K562 (cell line): ENCODE results near the gene NUP214. TPM values are rescaled to one million over a fixed set of nuclear protein-coding genes. Genes with fewer than 3 reads are reported as not detected.

Source experiments
- ATAC-seq: fragments of 200-7000 bp; cut with Tn5 transposase; 3 replicates; pipeline ENCODE4 v1.9.1; 2020; ENCODE audit warnings: moderate library complexity
- BruUV-seq: library from RNA; stranded (reverse); fragments of 400-500 nt; replicated peaks from 2 replicates; lab custom pipeline; 2021; lab: Mats Ljungman, UMichigan
- CTCF ChIA-PET: fragments of 300-600 bp; formaldehyde crosslinking; extraction: SDS; loops from one replicate; lab custom pipeline; 2021; ENCODE audit warnings: low intra/inter-chr PET ratio; lab: Yijun Ruan, JAX
- POLR2A ChIA-PET: fragments of 300-600, 350-650 bp; sonication (Branson Sonifier 250); formaldehyde crosslinking; extraction: SDS; loops from one replicate; lab custom pipeline; 2021; ENCODE audit warnings: antibody characterized with exemption, inconsistent platforms; lab: Yijun Ruan, JAX
- DNase-seq, 4 experiments: peaks; one replicate each; pipeline versions ENCODE4 v3.0.0 to v3.0.0-alpha.2; 2011 to 2018; ENCODE audit warnings: low spot score in 3 of 4, mixed read lengths in 3 of 4; ENCODE audit errors: extremely low read depth in 1 of 4
- FAIRE-seq: peaks from 2 replicates; lab custom pipeline; 2011; peaks lifted over from hg19 to GRCh38; lab: Jason Lieb, UNC
- H2AFZ ChIP-seq: 2 replicates; pipeline ENCODE4 v1.6.0; 2011; ENCODE audit warnings: low read depth, low read length, control low read depth, inconsistent platforms
- H3K27ac ChIP-seq: fragments of 200-600 bp; 3 replicates; pipeline ENCODE4 v1.8.0; 2011; ENCODE audit warnings: low read depth, mild to moderate bottlenecking, control low read depth, inconsistent platforms, low read length, moderate library complexity, mixed read lengths; ENCODE audit errors: extremely low read depth
- H3K27me3 ChIP-seq, 2 experiments: fragments of 300-600 bp in 1 of 2; 2 replicates in 1 of 2; 3 replicates in 1 of 2; pipeline versions ENCODE4 v1.6.0 to v1.8.0; 2011; ENCODE audit warnings: inconsistent platforms in 2 of 2, low read length in 2 of 2, mild to moderate bottlenecking in 1 of 2, mixed read lengths in 1 of 2, moderate library complexity in 1 of 2; ENCODE audit not compliant: control insufficient read depth in 2 of 2, insufficient read depth in 2 of 2
- H3K36me3 ChIP-seq: fragments of 300-600 bp; 3 replicates; pipeline ENCODE4 v1.8.0; 2011; ENCODE audit warnings: mild to moderate bottlenecking, low read length, inconsistent platforms; ENCODE audit not compliant: control insufficient read depth, insufficient read depth
- H3K4me1 ChIP-seq, 2 experiments: fragments of 200-600 bp in 1 of 2; replicated peaks in 1 of 2; 2 replicates in 1 of 2; 3 replicates in 1 of 2; pipeline versions ENCODE4 v1.5.1 to v1.8.0; 2011; ENCODE audit warnings: inconsistent platforms in 2 of 2, low read length in 2 of 2, mild to moderate bottlenecking in 1 of 2, mixed read lengths in 1 of 2, moderate library complexity in 1 of 2; ENCODE audit not compliant: control insufficient read depth in 2 of 2, insufficient read depth in 2 of 2
- H3K4me2 ChIP-seq: 2 replicates; pipeline ENCODE4 v1.6.1; 2011; ENCODE audit warnings: low read length, control low read depth, inconsistent platforms, mixed read lengths; ENCODE audit not compliant: insufficient read depth
- H3K4me3 ChIP-seq: fragments of 200-600 bp; sonication (generic), shearing (Covaris generic); 2 replicates; pipeline ENCODE4 v1.5.1; 2016; ENCODE audit warnings: control low read depth, inconsistent platforms
- H3K79me2 ChIP-seq: fragments of 200-600 bp; 3 replicates; pipeline ENCODE4 v1.8.0; 2011; ENCODE audit warnings: low read length, inconsistent platforms; ENCODE audit not compliant: control insufficient read depth, insufficient read depth
- H3K9ac ChIP-seq, 2 experiments: 2 replicates each; pipeline versions ENCODE4 v1.6.0 to v1.6.1; 2011; ENCODE audit warnings: low read depth in 2 of 2, low read length in 2 of 2, control low read depth in 1 of 2, inconsistent platforms in 1 of 2, mild to moderate bottlenecking in 1 of 2, mixed read lengths in 1 of 2; ENCODE audit not compliant: insufficient read depth in 1 of 2
- H3K9me1 ChIP-seq: one replicate; pipeline ENCODE4 v1.6.0; 2011; ENCODE audit warnings: inconsistent platforms, mild to moderate bottlenecking, low read length, moderate library complexity; ENCODE audit not compliant: control insufficient read depth, insufficient read depth
- H3K9me3 ChIP-seq: replicated peaks from 2 replicates; pipeline ENCODE4 v1.5.1; 2011; ENCODE audit warnings: low read depth, low read length, inconsistent platforms; ENCODE audit not compliant: control insufficient read depth, insufficient read depth
- H4K20me1 ChIP-seq: replicated peaks from 2 replicates; pipeline ENCODE4 v1.6.1; 2011; ENCODE audit warnings: low read length, inconsistent platforms, mixed read lengths; ENCODE audit not compliant: control insufficient read depth, insufficient read depth
- COPS2 ChIP-seq: fragments of 450-650 bp; conservative IDR thresholded peaks from 2 replicates; pipeline ENCODE4 v1.6.1; 2016; ENCODE audit warnings: mild to moderate bottlenecking, moderate library complexity
- RBM22 ChIP-seq: fragments of 200-400 bp; formaldehyde crosslinking; IDR thresholded peaks from 2 replicates; pipeline ENCODE4 v1.6.1; 2018; ENCODE audit warnings: low read length, low read depth; ENCODE audit not compliant: poor library complexity, severe bottlenecking
- ZNF134 ChIP-seq: fragments of 250-450 bp; sonication (Bioruptor Pico); conservative IDR thresholded peaks from 2 replicates; pipeline ENCODE4 v1.4.0; 2020
- WGBS: fragments of 100-300 bp; shearing (Covaris generic); methylation state at CpG from one replicate; pipeline ENCODE4 v1.1.6; 2016; ENCODE audit warnings: low coverage, mixed read lengths; ENCODE audit not compliant: insufficient coverage; ENCODE audit errors: missing lambda C conversion rate; 5-methylcytosine and 5-hydroxymethylcytosine counted together
- in situ Hi-C: fragments of 300-500 bp; cut with MboI; formaldehyde crosslinking; loops from 4 replicates; pipeline ENCODE4 v1.15.0; 2018; ENCODE audit warnings: inconsistent platforms, mixed read lengths
- intact Hi-C: fragments of 100-400 bp; cut with micrococcal nuclease; formaldehyde crosslinking; loops from 2 replicates; pipeline ENCODE4 v1.14.2; 2022
- polyA plus RNA-seq, 8 experiments: library from polyadenylated mRNA; depleted of rRNA in 4 of 8; stranded (reverse) in 5 of 8; unstranded in 3 of 8; fragments of >200 nt; fragmentation: Nextera tagmentation in 2 of 8; fragmentation: Illumina TruSeq in 1 of 8; extraction: Ambion mirVana in 2 of 8; extraction: Trizol in 1 of 8; gene quantifications; 2 replicates each; pipeline versions ENCODE4 v1.2.1 to v1.2.3, GENCODE V29; 2011 to 2014; ENCODE audit warnings: inconsistent platforms in 1 of 8, missing spikeins in 1 of 8
- total RNA-seq, 7 experiments: library from RNA; depleted of rRNA in 6 of 7; stranded (reverse); fragments of >200 nt in 6 of 7; fragmentation: Illumina TruSeq in 2 of 7; extraction: Trizol in 2 of 7; gene quantifications; 2 replicates each; pipeline versions ENCODE4 v1.2.1 to v1.2.3, GENCODE V29; 2011 to 2021; ENCODE audit warnings: low replicate concordance in 1 of 7
- TF ChIP-seq, protein P1 (sequence below): fragments of 200-800 bp; sonication (Bioruptor generic); IDR thresholded peaks from 2 replicates; pipeline ENCODE4 v1.6.1; 2017; ENCODE audit warnings: missing genetic modification characterization, missing compliant biosample characterization
- TF ChIP-seq, protein P2 (sequence below), 2 experiments: fragments of 250-450 bp in 1 of 2; fragments of 450-650 bp in 1 of 2; sonication (Bioruptor Pico) in 1 of 2; IDR thresholded peaks; 2 replicates each; pipeline versions ENCODE4 v1.6.1 to v1.8.0; 2016 to 2021; ENCODE audit warnings: mild to moderate bottlenecking in 2 of 2, moderate library complexity in 2 of 2, missing compliant biosample characterization in 1 of 2, missing genetic modification characterization in 1 of 2
- TF ChIP-seq, protein P3 (sequence below): sonication (generic); formaldehyde crosslinking; IDR thresholded peaks from 2 replicates; pipeline ENCODE4 v1.8.1; 2023; ENCODE audit warnings: mild to moderate bottlenecking, missing genetic modification reagents
- TF ChIP-seq, protein P4 (sequence below): sonication (generic); formaldehyde crosslinking; IDR thresholded peaks from 2 replicates; pipeline ENCODE4 v1.8.1; 2023; ENCODE audit warnings: mild to moderate bottlenecking, missing genetic modification reagents

NUP214 gene
- total and polyA plus RNA-seq, 9 of the 15 experiments (the other 6 are each of a cell fraction or from before 2014, with no cell fraction given), result 56.9 to 332 (median 97.1) TPM

DNA sequence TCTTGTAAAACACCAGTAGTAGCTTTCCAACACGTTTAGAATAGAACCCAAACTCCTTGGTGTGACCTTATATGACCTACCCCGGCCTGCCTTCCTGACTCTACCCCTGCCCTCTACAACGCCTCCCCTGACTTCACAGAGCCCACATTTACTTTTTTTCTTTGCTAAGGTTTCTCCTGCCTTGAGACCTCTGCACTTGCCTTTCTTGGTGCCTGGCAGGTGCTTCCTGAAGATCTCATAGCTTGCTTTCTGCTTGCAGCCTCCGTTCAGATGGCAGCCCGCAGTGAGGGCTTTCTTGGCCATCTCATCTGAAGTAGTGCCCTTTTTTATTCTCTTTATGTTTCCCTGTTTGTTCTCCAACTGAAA lies 24.3 kb downstream of the NUP214 start (continued):
- TF ChIP-seq, protein P1, sequence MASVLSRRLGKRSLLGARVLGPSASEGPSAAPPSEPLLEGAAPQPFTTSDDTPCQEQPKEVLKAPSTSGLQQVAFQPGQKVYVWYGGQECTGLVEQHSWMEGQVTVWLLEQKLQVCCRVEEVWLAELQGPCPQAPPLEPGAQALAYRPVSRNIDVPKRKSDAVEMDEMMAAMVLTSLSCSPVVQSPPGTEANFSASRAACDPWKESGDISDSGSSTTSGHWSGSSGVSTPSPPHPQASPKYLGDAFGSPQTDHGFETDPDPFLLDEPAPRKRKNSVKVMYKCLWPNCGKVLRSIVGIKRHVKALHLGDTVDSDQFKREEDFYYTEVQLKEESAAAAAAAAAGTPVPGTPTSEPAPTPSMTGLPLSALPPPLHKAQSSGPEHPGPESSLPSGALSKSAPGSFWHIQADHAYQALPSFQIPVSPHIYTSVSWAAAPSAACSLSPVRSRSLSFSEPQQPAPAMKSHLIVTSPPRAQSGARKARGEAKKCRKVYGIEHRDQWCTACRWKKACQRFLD (CRISPR knock-in tag), result no peak
- TF ChIP-seq ZNF134, result no peak

DNA sequence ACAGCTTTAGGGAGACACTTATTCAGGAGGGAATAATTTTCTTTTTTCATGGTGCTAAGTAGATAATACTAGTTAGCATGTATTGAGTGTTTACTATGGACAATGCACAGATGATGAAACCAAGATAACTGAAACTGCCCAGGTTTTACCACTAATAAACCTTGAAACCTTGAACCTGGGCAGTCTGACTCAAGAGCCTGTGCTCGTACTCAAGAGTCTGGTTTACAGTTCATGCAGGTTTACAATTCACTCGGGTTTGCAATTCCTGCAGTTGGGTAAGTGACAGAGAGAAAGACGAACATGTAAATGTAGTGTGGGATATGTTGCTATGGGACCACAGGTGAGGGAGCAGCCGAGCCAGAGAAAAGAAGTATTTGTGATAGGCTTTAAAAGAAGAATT lies 28.2 kb downstream of the NUP214 start:
- Histone ChIP-seq H3K36me3 (peaks cover 94% of the 10 kb centered on the region), H3K9me1 (no peaks in the 10 kb centered on the region), H3K27ac (no peak overlapping the region), H2AFZ (no peak overlapping the region), H3K9me3 (no peaks in the 10 kb centered on the region), H3K79me2 (peaks cover 25% of the 10 kb centered on the region; the same call in 2 of the 3 replicates), H3K27me3 (no peaks in the 10 kb centered on the region), H3K4me2 (no peak overlapping the region), H3K9ac (no peak overlapping the region), H3K4me1 (no peaks in the 10 kb centered on the region), H4K20me1 (peaks cover 5% of the 10 kb centered on the region; the same call in 1 of the 2 replicates), H3K4me3 (no peak overlapping the region)
- in situ Hi-C loops (no loop called here), intact Hi-C loops (no loop called here)
- ChIA-PET CTCF (no interaction called here), POLR2A (interaction anchor here (1.4 to 22.5 kb wide), 5 partner anchors 10 to 25 kb away, joined by 4 to 583 read pairs (median 228); partner anchors contain the start of gene NUP214)
- no TSS peak for BruUV-seq
- FAIRE-seq (no peak), DNase-seq (no peak), ATAC-seq (no peak)
- WGBS, result 91% methylated on average over 4 of the region's 4 CpGs
- TF ChIP-seq, protein P2, sequence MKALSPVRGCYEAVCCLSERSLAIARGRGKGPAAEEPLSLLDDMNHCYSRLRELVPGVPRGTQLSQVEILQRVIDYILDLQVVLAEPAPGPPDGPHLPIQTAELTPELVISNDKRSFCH (CRISPR knock-in tag; IDR thresholded peaks at IDR 0.05), result no peak
- TF ChIP-seq, protein P2 (tag; IDR thresholded peaks at IDR 0.05), result no peak
- no peak for TF ChIP-seq COPS2
- TF ChIP-seq, protein P3, sequence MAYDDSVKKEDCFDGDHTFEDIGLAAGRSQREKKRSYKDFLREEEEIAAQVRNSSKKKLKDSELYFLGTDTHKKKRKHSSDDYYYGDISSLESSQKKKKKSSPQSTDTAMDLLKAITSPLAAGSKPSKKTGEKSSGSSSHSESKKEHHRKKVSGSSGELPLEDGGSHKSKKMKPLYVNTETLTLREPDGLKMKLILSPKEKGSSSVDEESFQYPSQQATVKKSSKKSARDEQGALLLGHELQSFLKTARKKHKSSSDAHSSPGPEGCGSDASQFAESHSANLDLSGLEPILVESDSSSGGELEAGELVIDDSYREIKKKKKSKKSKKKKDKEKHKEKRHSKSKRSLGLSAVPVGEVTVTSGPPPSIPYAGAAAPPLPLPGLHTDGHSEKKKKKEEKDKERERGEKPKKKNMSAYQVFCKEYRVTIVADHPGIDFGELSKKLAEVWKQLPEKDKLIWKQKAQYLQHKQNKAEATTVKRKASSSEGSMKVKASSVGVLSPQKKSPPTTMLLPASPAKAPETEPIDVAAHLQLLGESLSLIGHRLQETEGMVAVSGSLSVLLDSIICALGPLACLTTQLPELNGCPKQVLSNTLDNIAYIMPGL, result 0 out of 2 replicates have a peak, but pooled peaks have one; percentile 13
- TF ChIP-seq, protein P4, sequence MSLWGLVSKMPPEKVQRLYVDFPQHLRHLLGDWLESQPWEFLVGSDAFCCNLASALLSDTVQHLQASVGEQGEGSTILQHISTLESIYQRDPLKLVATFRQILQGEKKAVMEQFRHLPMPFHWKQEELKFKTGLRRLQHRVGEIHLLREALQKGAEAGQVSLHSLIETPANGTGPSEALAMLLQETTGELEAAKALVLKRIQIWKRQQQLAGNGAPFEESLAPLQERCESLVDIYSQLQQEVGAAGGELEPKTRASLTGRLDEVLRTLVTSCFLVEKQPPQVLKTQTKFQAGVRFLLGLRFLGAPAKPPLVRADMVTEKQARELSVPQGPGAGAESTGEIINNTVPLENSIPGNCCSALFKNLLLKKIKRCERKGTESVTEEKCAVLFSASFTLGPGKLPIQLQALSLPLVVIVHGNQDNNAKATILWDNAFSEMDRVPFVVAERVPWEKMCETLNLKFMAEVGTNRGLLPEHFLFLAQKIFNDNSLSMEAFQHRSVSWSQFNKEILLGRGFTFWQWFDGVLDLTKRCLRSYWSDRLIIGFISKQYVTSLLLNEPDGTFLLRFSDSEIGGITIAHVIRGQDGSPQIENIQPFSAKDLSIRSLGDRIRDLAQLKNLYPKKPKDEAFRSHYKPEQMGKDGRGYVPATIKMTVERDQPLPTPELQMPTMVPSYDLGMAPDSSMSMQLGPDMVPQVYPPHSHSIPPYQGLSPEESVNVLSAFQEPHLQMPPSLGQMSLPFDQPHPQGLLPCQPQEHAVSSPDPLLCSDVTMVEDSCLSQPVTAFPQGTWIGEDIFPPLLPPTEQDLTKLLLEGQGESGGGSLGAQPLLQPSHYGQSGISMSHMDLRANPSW (CRISPR knock-in tag), result peak; percentile 81
- TF ChIP-seq RBM22, result no peak
